ENCODE measurements around the gene GRIN3A. TPM values are rescaled to one million over a fixed set of nuclear protein-coding genes. Genes with fewer than 3 reads are reported as not detected.
A peak's percentile ranks its signal among the peaks of the same experiment; 100 is the strongest.

The GRIN3A gene
- total RNA-seq, 1 experiment from 2014 or later: 0.02 TPM

DNA sequence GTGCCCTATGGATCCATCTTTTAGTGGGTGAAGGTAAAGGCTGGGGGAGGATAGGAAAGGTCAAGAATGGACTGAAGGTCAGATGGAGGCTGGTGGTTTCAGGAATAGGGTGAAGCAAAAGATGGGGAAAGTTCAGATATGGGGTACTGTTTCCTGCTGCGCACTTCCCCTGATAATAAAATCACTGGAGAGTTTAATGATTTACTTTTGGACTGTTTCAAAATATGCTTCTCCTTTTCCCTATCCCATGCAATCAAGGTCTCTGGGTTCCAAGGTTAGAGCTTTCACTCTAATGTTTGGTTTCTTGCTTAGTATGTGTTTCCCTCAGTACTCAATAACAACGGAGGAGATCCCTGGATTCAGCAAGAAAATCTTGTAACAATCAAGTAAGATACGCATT, 132.9 kb downstream of the GRIN3A start:
- POLR2A ChIA-PET: no interaction called here
- no peaks in the 10 kb centered on the region for H3K27me3 Mint-ChIP-seq (ENCODE audit: low read depth)
- DNase-seq (ENCODE audit: low spot score) (no peak), ATAC-seq (no peak)
- no peak for TF ChIP-seq EMX1 (CRISPR knock-in tag; IDR thresholded peaks at IDR 0.05)
- TF ChIP-seq, protein P1, sequence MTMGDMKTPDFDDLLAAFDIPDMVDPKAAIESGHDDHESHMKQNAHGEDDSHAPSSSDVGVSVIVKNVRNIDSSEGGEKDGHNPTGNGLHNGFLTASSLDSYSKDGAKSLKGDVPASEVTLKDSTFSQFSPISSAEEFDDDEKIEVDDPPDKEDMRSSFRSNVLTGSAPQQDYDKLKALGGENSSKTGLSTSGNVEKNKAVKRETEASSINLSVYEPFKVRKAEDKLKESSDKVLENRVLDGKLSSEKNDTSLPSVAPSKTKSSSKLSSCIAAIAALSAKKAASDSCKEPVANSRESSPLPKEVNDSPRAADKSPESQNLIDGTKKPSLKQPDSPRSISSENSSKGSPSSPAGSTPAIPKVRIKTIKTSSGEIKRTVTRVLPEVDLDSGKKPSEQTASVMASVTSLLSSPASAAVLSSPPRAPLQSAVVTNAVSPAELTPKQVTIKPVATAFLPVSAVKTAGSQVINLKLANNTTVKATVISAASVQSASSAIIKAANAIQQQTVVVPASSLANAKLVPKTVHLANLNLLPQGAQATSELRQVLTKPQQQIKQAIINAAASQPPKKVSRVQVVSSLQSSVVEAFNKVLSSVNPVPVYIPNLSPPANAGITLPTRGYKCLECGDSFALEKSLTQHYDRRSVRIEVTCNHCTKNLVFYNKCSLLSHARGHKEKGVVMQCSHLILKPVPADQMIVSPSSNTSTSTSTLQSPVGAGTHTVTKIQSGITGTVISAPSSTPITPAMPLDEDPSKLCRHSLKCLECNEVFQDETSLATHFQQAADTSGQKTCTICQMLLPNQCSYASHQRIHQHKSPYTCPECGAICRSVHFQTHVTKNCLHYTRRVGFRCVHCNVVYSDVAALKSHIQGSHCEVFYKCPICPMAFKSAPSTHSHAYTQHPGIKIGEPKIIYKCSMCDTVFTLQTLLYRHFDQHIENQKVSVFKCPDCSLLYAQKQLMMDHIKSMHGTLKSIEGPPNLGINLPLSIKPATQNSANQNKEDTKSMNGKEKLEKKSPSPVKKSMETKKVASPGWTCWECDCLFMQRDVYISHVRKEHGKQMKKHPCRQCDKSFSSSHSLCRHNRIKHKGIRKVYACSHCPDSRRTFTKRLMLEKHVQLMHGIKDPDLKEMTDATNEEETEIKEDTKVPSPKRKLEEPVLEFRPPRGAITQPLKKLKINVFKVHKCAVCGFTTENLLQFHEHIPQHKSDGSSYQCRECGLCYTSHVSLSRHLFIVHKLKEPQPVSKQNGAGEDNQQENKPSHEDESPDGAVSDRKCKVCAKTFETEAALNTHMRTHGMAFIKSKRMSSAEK (CRISPR knock-in tag; IDR thresholded peaks at IDR 0.05; ENCODE audit: borderline replicate concordance): no peak
- TF ChIP-seq, protein P2, sequence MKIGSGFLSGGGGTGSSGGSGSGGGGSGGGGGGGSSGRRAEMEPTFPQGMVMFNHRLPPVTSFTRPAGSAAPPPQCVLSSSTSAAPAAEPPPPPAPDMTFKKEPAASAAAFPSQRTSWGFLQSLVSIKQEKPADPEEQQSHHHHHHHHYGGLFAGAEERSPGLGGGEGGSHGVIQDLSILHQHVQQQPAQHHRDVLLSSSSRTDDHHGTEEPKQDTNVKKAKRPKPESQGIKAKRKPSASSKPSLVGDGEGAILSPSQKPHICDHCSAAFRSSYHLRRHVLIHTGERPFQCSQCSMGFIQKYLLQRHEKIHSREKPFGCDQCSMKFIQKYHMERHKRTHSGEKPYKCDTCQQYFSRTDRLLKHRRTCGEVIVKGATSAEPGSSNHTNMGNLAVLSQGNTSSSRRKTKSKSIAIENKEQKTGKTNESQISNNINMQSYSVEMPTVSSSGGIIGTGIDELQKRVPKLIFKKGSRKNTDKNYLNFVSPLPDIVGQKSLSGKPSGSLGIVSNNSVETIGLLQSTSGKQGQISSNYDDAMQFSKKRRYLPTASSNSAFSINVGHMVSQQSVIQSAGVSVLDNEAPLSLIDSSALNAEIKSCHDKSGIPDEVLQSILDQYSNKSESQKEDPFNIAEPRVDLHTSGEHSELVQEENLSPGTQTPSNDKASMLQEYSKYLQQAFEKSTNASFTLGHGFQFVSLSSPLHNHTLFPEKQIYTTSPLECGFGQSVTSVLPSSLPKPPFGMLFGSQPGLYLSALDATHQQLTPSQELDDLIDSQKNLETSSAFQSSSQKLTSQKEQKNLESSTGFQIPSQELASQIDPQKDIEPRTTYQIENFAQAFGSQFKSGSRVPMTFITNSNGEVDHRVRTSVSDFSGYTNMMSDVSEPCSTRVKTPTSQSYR (CRISPR knock-in tag; IDR thresholded peaks at IDR 0.05): no peak
- no peak for TF ChIP-seq ZBTB43 (CRISPR knock-in tag; IDR thresholded peaks at IDR 0.05)
- TF ChIP-seq ATF1 (CRISPR knock-in tag; IDR thresholded peaks at IDR 0.05): no peak
- no peak for TF ChIP-seq ATF6 (CRISPR knock-in tag; IDR thresholded peaks at IDR 0.05)
- H3K4me1 Mint-ChIP-seq: peaks cover 8% of the 10 kb centered on the region
- H3K36me3 Mint-ChIP-seq: no peaks in the 10 kb centered on the region
- H3K4me3 Mint-ChIP-seq: no peak overlapping the region
- H3K27ac Mint-ChIP-seq: no peak overlapping the region
- CTCF ChIA-PET: no interaction called here
- H3K9me3 Mint-ChIP-seq: no peaks in the 10 kb centered on the region

DNA sequence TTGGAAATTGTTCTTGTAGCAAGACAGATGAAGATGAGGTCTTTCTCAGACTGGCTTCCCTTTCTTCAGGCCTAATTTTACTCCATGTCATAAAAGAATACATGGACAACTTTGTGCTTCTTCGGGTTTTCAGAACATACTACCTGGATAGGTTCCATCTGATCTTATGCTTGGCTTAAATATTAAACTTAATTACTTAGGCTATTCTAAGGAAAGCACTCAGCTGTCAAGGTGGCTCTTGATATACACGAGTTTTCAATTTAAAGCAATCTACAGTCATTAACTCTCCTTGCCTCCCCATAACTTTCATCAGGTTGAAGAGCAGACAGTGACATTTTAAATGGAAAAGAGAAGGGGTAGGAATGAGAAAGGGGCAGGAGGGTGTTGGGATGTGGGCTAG, 134.2 kb downstream of the GRIN3A start:
- ATAC-seq (no peak), DNase-seq (ENCODE audit: low spot score) (no peak)
- Mint-ChIP-seq H3K27ac (no peak overlapping the region), H3K36me3 (no peaks in the 10 kb centered on the region), H3K9me3 (no peaks in the 10 kb centered on the region), H3K4me3 (no peak overlapping the region), H3K27me3 (ENCODE audit: low read depth) (no peaks in the 10 kb centered on the region), H3K4me1 (peaks cover 8% of the 10 kb centered on the region)
- no peak for TF ChIP-seq EMX1 (CRISPR knock-in tag; IDR thresholded peaks at IDR 0.05)
- no peak for TF ChIP-seq SMAD4 (CRISPR knock-in tag; IDR thresholded peaks at IDR 0.05)
- TF ChIP-seq SMAD3 (CRISPR knock-in tag; IDR thresholded peaks at IDR 0.05; ENCODE audit: borderline replicate concordance): no peak
- ChIA-PET POLR2A (no interaction called here), CTCF (no interaction called here)

- Mint-ChIP-seq H3K9me3 (no peaks in the 10 kb centered on the region), H3K36me3 (no peaks in the 10 kb centered on the region), H3K27me3 (ENCODE audit: low read depth) (no peaks in the 10 kb centered on the region), H3K4me1 (peaks cover 8% of the 10 kb centered on the region), H3K27ac (no peak overlapping the region), H3K4me3 (no peak overlapping the region)
- TF ChIP-seq, protein P3, sequence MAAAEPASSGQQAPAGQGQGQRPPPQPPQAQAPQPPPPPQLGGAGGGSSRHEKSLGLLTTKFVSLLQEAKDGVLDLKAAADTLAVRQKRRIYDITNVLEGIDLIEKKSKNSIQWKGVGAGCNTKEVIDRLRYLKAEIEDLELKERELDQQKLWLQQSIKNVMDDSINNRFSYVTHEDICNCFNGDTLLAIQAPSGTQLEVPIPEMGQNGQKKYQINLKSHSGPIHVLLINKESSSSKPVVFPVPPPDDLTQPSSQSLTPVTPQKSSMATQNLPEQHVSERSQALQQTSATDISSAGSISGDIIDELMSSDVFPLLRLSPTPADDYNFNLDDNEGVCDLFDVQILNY (CRISPR knock-in tag; IDR thresholded peaks at IDR 0.05): no peak
- TF ChIP-seq, protein P4, sequence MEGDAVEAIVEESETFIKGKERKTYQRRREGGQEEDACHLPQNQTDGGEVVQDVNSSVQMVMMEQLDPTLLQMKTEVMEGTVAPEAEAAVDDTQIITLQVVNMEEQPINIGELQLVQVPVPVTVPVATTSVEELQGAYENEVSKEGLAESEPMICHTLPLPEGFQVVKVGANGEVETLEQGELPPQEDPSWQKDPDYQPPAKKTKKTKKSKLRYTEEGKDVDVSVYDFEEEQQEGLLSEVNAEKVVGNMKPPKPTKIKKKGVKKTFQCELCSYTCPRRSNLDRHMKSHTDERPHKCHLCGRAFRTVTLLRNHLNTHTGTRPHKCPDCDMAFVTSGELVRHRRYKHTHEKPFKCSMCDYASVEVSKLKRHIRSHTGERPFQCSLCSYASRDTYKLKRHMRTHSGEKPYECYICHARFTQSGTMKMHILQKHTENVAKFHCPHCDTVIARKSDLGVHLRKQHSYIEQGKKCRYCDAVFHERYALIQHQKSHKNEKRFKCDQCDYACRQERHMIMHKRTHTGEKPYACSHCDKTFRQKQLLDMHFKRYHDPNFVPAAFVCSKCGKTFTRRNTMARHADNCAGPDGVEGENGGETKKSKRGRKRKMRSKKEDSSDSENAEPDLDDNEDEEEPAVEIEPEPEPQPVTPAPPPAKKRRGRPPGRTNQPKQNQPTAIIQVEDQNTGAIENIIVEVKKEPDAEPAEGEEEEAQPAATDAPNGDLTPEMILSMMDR (IDR thresholded peaks at IDR 0.05): peak; percentile 57
- DNase-seq (ENCODE audit: low spot score): peak; percentile 22
- ChIA-PET CTCF (interaction anchor here (0.6 to 1.3 kb wide), 13 partner anchors 8 to 143 kb away, joined by 3 to 7 read pairs (median 4); partner anchors contain the start of gene RNF20), POLR2A (no interaction called here)
- peak; percentile 93 for ATAC-seq
Measured at GRCh38 chr9:101601904-101602765, 136.3 kb downstream of the GRIN3A start.
